Epithelial cell of proximal tubule (primary cell): ENCODE measurements around the gene VPS45. TPM values are rescaled to one million over a fixed set of nuclear protein-coding genes. Genes with fewer than 3 reads are reported as not detected.
"Not testable (repeated sequence)": the region's sequence is repeated elsewhere in the genome, so short reads cannot be mapped to it uniquely, and the experiment has no call there.

Experiments used
- DNase-seq: peaks from one replicate; pipeline ENCODE4 v3.0.0-alpha.2; 2011; ENCODE audit warnings: low read depth
- H3K4me3 ChIP-seq: 2 replicates; pipeline ENCODE4 v1.5.1; 2011; ENCODE audit warnings: low read depth, mild to moderate bottlenecking, low read length
- total RNA-seq: library from RNA; depleted of rRNA; stranded (reverse); fragments of >200 nt; gene quantifications from 2 replicates; pipeline ENCODE4 v1.2.3, GENCODE V29; 2015
- TF ChIP-seq, protein P1 (sequence below): conservative IDR thresholded peaks from 2 replicates; pipeline ENCODE4 v1.5.1; 2012; ENCODE audit warnings: low read depth, mild to moderate bottlenecking, low read length

VPS45 gene
- total RNA-seq, 1 donor from 2014 or later, result 12.5 TPM

DNA sequence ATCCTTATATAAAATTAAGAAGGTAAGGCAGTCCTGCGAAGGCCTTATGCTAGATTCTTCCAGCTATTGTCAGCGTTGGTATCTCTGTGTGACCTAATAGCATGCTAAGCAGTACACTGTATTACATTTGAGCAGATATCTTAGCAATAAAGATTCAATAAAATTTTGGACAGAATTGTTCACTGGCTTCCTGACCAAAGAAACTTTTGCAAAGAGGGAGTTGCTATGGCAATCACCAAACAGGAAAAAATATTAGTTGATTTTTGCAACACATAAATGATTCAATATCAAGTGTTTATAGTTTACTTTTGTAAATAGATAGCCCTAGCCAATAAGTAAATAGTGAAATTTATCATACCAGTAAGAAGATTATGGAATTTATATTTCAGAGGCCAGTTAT, 51.1 kb downstream of the VPS45 start:
- H3K4me3 ChIP-seq, result no peak overlapping the region
- DNase-seq, result no peak
- TF ChIP-seq, protein P1, sequence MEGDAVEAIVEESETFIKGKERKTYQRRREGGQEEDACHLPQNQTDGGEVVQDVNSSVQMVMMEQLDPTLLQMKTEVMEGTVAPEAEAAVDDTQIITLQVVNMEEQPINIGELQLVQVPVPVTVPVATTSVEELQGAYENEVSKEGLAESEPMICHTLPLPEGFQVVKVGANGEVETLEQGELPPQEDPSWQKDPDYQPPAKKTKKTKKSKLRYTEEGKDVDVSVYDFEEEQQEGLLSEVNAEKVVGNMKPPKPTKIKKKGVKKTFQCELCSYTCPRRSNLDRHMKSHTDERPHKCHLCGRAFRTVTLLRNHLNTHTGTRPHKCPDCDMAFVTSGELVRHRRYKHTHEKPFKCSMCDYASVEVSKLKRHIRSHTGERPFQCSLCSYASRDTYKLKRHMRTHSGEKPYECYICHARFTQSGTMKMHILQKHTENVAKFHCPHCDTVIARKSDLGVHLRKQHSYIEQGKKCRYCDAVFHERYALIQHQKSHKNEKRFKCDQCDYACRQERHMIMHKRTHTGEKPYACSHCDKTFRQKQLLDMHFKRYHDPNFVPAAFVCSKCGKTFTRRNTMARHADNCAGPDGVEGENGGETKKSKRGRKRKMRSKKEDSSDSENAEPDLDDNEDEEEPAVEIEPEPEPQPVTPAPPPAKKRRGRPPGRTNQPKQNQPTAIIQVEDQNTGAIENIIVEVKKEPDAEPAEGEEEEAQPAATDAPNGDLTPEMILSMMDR, result no peak

DNA sequence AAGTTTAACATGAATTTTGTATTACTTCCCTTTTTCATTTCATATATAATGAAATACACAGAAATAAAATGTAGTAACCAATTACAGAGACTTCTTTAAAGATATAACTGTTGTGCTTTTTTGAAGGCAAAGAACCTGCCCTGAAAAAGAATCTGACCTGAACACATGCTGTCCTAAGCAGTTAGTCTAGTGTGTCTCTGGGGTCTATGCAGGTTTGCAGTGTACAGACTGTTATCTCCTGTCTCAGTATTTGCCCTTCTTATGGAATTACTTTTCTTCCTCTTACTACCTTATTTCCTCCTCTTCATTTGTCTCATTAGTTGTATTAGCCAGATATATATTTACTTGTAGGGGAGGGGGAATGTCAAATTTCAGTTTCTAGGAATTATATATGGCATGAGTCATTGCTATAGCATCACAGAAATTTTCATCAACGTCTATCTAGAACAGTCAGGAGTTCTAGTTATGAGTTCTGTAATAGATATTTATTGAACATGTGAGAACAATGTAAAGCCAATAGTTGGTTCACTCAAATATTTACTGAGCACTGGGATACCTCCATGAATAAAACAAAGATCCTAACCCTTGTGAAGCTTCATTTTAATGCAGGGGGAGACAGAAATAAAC, 53.8 kb downstream of the VPS45 start:
- DNase-seq, result no peak
- TF ChIP-seq, protein P1, result no peak
- H3K4me3 ChIP-seq, result no peak overlapping the region

DNA sequence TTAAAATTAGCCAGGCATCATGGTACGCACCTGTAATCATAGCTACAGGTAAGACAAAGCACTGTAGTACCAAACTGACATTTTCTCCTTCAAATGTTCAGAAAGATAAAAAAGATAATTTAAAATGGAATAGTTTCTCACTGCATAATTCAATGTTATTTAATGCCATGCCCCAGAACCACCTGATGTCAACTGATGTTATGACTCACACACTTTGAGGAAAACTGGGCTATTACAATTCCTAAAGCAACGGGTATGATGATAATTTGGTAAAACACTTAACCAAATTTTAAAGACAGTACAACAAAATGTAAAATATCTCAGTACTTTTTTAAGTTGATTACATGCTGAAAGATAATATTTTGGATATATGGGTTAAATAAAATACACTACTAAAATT, 59.2 kb downstream of the VPS45 start:
- no peak overlapping the region for H3K4me3 ChIP-seq
- no peak for DNase-seq
- TF ChIP-seq, protein P1, result no peak

DNA sequence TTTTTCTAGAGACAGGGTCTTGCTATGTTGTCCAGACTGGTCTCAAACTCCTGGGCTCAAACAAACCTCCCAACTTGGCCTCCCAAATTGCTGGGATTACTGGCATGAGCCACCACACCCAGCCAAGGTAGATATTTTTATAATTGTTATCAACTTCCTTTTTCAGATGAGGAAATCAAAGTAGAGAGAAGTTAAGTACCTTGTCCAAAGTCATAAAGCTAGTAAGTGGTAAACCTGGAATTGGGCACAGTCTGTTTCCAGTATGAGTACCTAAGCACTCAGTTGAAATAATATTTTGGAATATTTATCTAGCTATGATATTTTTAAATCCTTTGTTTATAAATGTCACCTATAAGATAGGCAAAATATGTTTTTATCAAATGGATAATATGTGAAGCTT, 59.9 kb downstream of the VPS45 start:
- TF ChIP-seq, protein P1, result no peak
- no peak for DNase-seq
- H3K4me3 ChIP-seq, result no peak overlapping the region

DNA sequence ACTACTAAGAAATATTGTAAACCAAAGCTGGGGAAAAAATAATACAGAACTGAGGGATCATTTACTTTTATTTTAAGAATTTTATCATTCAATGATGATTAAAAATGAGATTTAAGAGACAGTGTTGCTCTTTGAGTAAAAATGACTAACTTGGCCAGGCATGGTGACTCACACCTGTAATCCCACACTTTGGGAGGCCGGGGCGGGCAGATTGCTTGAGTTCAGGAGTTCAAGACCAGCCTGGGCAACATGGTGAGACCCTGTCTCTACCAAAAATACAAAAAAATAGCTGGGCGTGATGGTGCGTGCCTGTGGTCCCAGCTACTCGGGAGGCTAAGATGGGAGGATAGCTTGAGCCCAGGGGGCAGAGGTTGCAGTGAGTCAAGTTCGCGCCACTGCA, 60.3 kb downstream of the VPS45 start:
- DNase-seq, result no peak
- TF ChIP-seq, protein P1, result no peak

DNA sequence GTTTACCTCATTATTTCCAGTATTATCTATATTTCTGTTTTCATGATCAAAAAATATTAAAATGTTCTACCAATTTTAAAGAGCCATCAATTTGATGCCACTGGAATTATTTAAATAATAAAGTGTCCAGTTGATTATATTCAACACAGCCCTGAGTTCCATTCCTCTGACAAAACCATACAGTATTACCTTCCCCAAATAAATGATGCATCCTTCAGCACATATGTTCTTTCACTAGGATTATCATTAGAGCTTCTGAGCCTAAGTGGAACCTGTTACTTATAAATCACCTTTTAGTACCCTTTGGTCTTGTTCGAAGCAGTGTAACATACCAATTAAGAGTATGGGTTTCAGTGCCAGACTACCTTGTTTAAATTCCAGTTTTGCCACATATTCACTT, 64.8 kb downstream of the VPS45 start:
- no peak overlapping the region for H3K4me3 ChIP-seq
- no peak for DNase-seq
- TF ChIP-seq, protein P1, result no peak

More for the DNA sequence above, 60.3 kb downstream of the VPS45 start:
- no peak overlapping the region for H3K4me3 ChIP-seq

DNA sequence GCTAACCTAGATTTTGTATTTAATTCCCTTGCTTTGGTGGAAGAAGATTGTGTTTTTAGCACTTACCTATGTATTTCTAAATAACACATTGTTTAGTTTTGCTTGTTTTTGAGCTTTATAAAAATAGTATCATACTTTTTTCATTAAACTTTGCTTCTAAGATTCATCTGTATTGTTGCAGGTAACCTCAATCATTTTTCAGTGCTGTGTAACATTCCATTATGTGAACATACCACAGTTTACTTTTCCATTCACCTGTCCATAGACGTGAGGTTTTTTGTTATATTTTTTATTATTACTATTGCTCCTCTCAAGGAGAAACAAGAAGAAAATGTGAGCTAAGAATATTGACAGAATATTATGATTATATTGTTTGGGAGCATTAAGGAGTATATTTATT, 67.0 kb downstream of the VPS45 start:
- no peak overlapping the region for H3K4me3 ChIP-seq
- TF ChIP-seq, protein P1, result no peak
- no peak for DNase-seq

DNA sequence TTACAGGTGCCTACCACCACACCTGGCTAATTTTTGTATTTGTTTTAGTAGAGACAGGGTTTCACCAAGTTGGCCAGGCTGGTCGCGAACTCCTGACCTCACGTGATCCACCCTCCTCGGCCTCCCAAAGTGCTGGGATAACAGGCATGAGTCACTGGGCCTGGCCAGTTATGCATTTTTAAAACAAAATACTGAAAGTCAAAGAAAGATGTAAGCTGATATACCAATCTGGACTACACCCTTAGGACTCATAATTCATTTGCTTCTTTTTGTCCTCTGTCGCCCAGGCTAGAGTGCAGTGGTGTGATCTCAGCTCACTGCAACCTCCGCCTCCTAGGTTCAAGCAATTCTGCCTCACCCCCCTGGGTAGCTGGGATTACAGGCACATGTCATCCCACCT, 67.8 kb downstream of the VPS45 start:
- not testable (repeated sequence) for DNase-seq, H3K4me3 ChIP-seq
